GM18499 (cell line): ENCODE data around the gene MOB1B.
"Not testable (repeated sequence)": the region's sequence is repeated elsewhere in the genome, so short reads cannot be mapped to it uniquely, and the experiment has no call there.

Experiments used
- ATAC-seq: cut with Tn5 transposase; IDR thresholded peaks from one replicate; pipeline ENCODE4 v1.9.1; 2021; ENCODE audit warnings: moderate number of reproducible peaks; ENCODE audit not compliant: insufficient read depth, unreplicated experiment

The MOB1B gene

DNA sequence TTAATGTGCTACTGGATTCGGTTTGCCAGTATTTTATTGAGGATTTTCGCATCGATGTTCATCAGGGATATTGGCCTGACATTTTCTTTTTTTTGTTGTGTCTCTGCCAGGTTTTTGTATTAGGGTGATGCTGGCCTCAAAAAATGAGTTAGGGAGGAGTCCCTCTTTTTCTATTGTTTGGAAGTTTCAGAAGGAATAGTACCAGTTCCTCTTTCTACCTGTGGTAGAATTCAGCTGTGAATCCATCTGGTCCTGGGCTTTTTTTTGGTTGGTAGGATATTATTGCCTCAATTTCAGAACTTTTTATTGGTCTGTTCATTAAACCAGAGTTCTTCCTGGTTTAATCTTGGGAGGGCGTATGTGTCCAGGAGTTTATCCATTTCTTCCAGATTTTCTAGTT is 99.2 kb downstream of the MOB1B start:
- not testable (repeated sequence) for ATAC-seq

DNA sequence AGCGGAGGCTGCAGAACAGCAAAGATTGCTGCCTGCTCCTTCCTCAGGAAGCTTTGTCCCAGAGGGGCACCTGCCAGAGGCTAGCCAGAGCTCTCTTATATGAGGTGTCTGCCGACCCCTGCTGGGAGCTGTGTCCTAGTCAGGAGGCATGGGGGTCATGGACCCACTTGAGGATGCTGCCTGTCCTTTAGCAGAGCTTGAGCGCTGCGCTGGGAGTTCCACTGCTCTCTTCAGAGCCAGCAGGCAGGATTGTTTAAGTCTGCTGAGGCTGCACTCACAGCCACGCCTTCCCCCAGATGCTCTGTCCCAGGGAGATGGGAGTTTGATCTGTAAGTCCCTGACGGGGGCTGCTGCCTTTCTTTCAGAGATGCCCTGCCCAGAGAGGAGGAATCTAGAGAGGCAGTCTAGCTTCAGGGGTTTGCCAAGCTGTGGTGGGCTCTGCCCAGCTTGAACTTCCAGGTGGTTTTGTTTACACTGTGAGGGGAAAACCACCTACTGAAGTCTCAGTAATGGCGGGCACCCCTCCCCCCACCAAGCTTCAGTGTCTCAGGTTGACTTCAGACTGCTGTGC is 102.2 kb downstream of the MOB1B start:
- no peak for ATAC-seq

DNA sequence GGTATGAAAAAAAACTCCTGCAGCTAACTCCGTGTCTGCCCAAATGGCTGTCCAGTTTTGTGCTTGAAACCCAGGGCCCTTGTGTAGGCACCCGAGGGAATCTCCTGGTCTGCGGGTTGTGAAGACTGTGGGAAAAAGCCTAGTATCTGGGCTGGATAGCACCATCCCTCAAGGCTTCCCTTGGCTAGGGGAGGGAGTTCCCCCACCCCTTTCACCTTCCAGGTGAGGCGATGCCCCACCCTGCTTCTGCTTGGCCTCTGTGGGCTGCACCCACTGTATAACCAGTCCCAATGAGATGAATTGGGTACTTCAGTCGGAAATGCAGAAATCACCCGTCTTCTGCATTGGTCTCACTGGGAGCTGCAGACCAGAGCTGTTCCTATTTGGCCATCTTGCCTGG is 102.9 kb downstream of the MOB1B start:
- ATAC-seq = not testable (repeated sequence)

DNA sequence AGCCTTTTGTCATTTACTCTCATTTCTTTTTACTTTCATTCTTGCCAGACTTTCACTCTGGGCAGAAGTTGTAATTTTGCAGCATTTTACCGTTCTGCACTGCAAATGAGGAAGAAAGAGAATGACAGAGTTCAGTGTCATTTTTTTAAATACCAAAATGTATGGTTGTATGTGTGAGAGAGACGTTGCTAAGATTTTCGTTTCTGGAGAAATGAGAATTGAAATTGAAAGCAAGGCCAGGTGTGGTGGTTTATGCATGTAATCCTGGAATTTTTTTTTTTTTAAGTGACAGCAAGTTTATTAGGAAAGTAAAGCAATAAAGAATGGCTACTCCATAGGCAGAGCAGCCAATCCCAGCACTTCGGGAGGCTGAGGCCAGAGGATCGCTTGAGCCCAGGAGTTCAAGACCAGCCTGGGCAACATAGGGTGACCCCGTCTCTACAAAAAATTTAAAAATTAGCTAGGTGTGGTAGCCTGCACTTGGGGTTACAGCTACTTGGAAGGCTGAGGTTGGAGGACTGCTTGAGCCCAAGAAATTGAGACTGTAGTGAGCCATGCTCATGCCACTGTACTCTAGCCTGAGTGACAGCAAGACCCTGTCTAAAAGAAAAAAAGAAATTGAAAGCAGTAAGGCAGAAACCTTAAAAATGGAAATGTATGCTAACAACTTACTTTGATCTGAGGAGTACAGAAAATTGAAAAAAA is 104.2 kb downstream of the MOB1B start:
- peak; percentile 84 for ATAC-seq

DNA sequence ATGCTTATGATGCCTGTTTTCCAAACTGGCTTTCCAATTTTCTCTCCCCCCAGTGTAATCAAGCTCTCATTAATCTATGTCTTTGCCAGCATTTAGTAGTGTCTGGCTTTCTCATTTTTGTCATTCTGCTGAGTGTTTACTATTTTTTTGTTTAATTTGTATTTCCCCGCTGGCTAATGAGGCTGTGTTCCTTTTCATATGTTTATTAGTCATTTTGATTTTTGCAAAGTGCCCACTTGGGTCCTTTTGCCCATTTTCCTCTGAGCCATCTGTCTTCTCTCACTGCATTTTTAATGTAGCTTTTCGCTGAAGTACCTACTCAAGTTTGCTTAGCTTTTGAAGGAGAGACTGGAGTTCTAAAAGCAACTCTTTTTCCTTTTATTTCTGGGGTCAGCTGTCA is 106.0 kb downstream of the MOB1B start:
- no peak for ATAC-seq

DNA sequence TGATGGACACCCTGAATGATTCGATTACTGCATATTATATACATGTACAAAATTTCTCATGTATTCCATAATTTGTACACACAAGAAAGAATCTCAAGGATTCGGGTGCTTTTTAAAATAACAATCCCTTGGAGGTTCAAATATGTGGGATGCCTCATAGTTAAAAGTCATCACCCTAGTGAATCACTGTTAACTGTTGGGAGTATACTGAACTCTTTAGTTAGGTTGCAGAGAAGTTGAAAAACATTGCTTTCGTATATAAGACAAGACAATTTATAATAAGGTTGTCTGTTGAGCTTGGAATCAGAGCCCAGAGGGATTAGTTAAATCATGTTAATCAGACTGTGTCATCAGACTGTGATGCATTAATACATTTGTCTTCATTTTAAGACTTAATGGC is 106.9 kb downstream of the MOB1B start:
- ATAC-seq = no peak

DNA sequence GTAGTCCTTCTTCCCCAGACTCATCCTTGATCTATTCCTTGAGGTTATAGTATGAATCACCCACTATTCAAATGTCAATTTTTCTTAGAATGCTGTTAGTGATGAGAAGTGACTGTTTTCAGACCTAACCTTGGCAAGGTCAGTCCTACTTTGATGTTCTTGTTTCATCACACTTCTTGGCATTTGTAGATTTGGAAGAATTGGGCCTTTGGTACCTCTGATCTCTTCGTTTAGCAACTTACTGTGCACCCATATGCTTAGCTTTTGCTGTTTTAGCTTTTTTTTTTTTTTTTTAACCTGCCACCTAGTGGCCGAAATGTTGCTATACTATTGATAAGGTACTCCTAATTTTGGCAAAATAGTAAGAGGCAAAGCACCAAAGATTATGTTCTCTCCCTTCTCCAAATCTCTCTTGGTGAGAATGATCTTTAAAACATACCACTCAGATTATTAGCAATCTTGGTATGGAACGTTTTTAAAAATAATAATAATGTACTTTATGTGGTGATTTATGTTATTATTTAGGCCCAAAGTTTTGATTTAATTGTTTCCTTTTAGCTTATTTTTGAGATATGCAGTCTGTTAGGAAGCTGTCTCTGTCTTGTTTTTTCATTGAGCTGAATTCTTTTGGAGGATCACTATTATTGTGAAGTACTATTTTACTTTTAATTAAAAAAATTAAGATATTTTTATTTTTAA is 107.9 kb downstream of the MOB1B start:
- peak; percentile 59 for ATAC-seq

DNA sequence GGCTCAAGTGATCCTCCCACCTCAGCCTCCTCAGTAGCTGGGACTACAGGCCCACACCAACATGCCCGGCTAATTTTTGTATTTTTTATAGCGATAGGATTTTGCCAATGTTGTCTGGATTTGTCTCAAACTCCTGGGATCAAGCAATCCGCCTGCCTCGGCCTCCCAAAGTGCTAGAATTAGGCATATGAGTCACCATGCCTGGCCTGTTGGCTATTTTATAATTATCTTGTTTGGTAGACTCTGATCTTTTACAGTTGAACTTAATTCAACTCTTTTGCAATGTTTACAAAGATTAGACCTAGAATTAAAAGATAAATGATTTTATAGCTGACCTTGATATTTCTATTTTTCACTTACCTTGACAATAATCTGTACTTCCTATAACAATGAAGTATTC is 109.3 kb downstream of the MOB1B start:
- no peak for ATAC-seq

DNA sequence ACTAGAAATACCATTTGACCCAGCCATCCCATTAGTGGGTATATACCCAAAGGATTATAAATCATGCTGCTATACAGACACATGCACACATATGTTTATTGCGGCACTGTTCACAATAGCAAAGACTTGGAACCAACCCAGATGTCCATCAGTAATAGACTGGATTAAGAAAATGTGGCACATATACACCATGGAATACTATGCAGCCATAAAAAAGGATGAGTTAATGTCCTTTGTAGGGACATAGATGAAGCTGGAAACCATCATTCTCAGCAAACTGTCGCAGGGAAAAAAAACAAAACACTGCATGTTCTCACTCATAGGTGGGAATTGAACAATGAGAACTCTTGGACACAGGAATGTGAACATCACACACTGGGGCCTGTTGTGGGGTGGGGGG is 115.2 kb downstream of the MOB1B start:
- not testable (repeated sequence) for ATAC-seq

DNA sequence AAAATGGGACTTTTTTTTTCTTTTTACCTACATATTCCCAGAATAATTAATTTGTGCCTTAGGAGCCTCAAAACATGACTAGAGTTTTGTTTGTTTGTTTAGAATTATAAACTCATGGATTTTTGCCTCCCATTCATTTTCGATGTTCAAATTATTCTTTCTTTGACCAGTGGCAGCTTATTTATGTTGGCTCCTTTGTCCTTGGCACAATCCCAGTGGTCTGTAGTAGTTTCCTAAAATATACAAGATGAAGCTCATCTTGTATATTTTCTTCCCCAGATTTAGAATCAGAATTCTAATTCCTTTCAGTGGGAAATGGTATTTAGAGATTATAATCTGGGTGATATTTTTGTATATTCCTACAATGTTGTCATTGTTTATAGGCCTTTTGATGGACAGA is 118.4 kb downstream of the MOB1B start:
- ATAC-seq = no peak

DNA sequence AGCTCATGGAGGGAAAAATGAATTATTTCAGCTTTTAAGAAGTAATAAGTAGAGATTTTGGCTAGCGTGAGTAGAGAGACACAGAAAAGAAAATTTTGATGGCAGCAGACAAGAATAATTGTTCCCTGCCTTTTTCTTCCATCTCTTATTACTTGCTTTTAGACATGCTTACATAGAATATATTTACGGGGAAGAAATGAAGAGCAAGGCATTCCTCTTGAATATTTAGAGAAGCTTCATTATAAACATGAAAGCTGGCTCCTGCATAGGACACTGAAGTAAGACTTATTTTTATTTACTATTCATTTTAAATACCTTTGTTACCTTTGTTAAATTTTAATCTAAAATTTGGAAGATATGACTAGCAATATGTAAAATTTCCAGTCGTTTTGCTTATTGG is 123.5 kb downstream of the MOB1B start:
- no peak for ATAC-seq

DNA sequence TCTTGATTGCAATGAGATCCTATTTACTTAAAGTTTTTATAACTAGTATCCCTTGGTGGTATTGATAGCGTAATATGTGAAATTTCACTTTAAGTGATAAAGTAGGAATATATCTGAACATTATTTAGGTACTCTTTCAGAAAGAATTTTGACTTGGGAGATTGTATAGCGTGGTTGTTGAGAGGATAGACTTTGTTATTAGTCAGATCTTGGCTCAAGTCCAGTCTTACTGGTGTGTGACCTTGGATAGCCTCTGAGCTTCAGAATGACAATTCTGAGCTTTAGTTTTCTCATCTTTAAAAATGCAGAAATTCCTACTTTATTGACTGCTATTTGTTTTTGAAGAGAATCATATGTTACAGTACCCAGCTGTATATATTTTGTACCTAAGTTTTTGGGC is 123.9 kb downstream of the MOB1B start:
- no peak for ATAC-seq

DNA sequence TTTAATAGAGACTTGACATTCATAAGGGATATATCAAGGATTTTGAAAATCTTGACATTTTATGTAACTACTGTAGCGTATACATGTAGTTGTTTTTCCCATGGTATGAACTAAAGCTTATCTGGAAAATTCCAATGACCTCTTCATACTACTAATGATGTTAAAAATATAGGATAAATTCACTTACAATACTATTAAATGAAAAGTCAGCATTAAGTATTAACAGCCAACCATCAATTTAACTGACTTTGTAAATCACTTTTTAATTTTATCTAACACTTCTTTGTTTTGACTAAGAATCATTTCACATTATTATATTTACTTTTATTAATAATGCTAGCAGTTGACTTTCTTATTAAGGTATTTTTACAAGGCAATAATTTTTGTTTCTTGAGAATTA is 125.4 kb downstream of the MOB1B start:
- ATAC-seq = no peak

DNA sequence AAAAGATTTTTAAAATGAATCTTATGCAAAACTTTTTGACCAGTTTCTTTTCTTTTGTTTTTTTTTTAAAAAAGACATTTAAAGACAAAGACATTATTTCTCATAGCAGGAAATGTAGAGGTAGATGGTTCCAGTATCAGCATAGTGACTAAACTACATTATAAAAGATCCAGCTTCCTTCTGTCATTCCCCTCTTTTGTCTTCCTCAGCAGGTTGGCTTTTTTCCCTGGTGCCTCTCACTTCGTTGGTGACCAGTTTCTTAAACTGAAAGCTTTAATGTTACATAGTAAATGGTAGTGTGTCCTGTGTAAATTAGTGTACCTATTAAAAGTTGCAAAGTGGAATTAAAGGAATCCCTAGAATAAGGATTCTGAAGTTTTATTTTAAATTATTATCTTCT is 127.3 kb downstream of the MOB1B start:
- no peak for ATAC-seq

DNA sequence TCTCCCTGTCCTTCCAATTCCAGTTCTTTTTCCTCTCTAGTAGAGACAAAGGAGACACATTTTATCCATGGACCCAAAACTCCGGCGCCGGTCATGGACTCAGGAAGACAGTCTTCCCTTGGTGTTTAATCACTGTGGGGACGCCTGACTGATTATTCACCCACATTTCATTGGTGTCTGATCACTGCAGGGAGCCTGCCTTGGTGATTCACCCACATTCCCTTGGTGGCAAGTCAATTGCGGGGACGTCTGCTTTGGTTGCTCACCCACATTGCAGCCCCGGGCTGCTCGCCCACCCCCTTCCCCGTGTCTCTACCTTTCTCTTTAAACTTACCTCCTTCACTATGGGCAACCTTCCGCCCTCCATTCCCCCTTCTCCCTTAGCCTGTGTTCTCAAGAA is 129.9 kb downstream of the MOB1B start:
- ATAC-seq = not testable (repeated sequence)
